Measurements from ENCODE around the gene PBX4. TPM values are rescaled to one million over a fixed set of nuclear protein-coding genes. Genes with fewer than 3 reads are reported as not detected.

The PBX4 gene
- total RNA-seq, 1 experiment from 2014 or later, result not detected

- Histone ChIP-seq H3K79me2 (ENCODE audit: low read length) (no peaks in the 10 kb centered on the region), H2AFZ (ENCODE audit: low read length) (no peak overlapping the region), H4K20me1 (ENCODE audit: insufficient read depth, low read depth, low read length) (no peaks in the 10 kb centered on the region; the same call in 1 of the 2 replicates), H3K36me3 (ENCODE audit: insufficient read depth, low read length) (peaks cover 8% of the 10 kb centered on the region; the same call in 1 of the 2 replicates), H3K27me3 (ENCODE audit: low read length) (no peaks in the 10 kb centered on the region), H3K9me2 (replicated peaks; ENCODE audit: insufficient read depth, low read length) (no peaks in the 10 kb centered on the region), H3K4me3 (ENCODE audit: low read length) (no peak overlapping the region), H3K9me3 (ENCODE audit: low read length) (no peaks in the 10 kb centered on the region), H3K4me1 (ENCODE audit: low read length) (peaks cover 1% of the 10 kb centered on the region), H3K4me2 (ENCODE audit: low read depth, low read length, poor library complexity, severe bottlenecking) (no peak overlapping the region), H3K9ac (ENCODE audit: low read length) (no peak overlapping the region), H3K27ac (ENCODE audit: low read length) (no peak overlapping the region)
- peak; percentile 88 for DNase-seq
Observed at GRCh38 chr19:19531951-19532805, 86.3 kb downstream of the PBX4 start.

- H3K9me3 ChIP-seq (ENCODE audit: low read length), result no peaks in the 10 kb centered on the region
- H3K9ac ChIP-seq (ENCODE audit: low read length), result no peak overlapping the region
- H4K20me1 ChIP-seq (ENCODE audit: insufficient read depth, low read depth, low read length), result peaks cover 2% of the 10 kb centered on the region; the same call in 1 of the 2 replicates
- H3K79me2 ChIP-seq (ENCODE audit: low read length), result peaks cover 6% of the 10 kb centered on the region
- no peak for DNase-seq
- no peaks in the 10 kb centered on the region for H3K27me3 ChIP-seq (ENCODE audit: low read length)
- H3K4me1 ChIP-seq (ENCODE audit: low read length), result peaks cover 14% of the 10 kb centered on the region
- H3K4me2 ChIP-seq (ENCODE audit: low read depth, low read length, poor library complexity, severe bottlenecking), result no peak overlapping the region
- H3K9me2 ChIP-seq (replicated peaks; ENCODE audit: insufficient read depth, low read length), result no peaks in the 10 kb centered on the region
- no peak overlapping the region for H3K4me3 ChIP-seq (ENCODE audit: low read length)
- H2AFZ ChIP-seq (ENCODE audit: low read length), result no peak overlapping the region
- peaks cover 13% of the 10 kb centered on the region; the same call in 1 of the 2 replicates for H3K36me3 ChIP-seq (ENCODE audit: insufficient read depth, low read length)
- no peak overlapping the region for H3K27ac ChIP-seq (ENCODE audit: low read length)
Observed at GRCh38 chr19:19530889-19531288, 87.6 kb downstream of the PBX4 start.

DNA sequence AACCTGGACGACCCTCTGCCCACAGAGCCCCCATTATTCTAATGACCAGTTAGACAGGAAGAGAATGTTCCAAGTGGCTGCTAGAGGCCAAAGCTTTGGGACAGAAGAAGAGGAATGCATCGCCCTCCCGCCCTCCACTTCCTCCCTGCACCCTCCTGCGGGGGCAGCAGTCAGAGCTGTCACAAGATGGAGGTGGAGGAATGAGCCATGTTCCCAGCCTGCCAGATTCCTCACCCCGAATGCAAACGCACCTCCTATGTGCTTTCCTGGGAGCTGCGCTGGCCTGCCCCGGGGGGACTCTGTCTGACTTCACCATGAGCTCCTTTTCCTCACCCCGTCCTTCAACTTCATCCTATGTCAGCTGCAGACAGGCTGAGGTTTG lies 88.1 kb downstream of the PBX4 start:
- Histone ChIP-seq H3K9me3 (ENCODE audit: low read length) (no peaks in the 10 kb centered on the region), H3K27me3 (ENCODE audit: low read length) (no peaks in the 10 kb centered on the region), H2AFZ (ENCODE audit: low read length) (no peak overlapping the region), H4K20me1 (ENCODE audit: insufficient read depth, low read depth, low read length) (peaks cover 7% of the 10 kb centered on the region; the same call in 1 of the 2 replicates), H3K4me2 (ENCODE audit: low read depth, low read length, poor library complexity, severe bottlenecking) (no peak overlapping the region), H3K9me2 (replicated peaks; ENCODE audit: insufficient read depth, low read length) (no peaks in the 10 kb centered on the region), H3K4me1 (ENCODE audit: low read length) (peaks cover 19% of the 10 kb centered on the region), H3K79me2 (ENCODE audit: low read length) (peaks cover 11% of the 10 kb centered on the region), H3K27ac (ENCODE audit: low read length) (no peak overlapping the region), H3K9ac (ENCODE audit: low read length) (no peak overlapping the region), H3K4me3 (ENCODE audit: low read length) (no peak overlapping the region), H3K36me3 (ENCODE audit: insufficient read depth, low read length) (peaks cover 14% of the 10 kb centered on the region; the same call in 1 of the 2 replicates)
- DNase-seq, result no peak

DNA sequence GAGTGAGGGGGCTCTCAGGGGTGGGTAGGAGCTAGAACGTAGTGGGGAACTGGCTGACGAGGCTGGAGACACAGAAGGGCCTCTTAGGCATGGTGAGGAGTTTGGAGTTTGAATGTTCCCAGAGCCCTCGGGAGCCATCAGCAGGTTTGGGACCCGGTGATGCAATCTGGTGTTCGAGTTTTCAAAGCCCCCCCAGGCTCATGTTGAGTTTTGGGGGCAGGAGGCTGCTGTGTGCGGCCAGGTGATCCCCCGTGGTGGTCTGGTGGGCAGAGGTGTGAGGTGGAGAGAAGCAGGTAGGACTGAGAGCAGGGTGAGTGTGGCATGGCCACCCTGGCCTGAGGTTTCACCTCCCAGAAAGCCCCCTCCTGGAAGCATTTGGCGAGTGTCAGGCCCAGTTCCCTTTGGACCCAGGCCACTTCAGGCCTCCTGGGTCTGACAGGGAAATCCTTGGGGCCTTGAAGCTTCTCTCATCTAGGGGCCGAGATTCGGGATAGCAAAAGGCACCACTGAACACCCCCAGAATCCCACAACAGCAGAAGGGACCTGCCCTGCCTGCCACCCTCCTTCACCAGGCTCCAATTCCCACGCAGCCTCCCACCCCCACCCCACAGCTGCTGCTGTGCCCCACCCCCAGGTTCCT lies 88.6 kb downstream of the PBX4 start:
- Histone ChIP-seq H3K4me1 (ENCODE audit: low read length) (peaks cover 24% of the 10 kb centered on the region), H2AFZ (ENCODE audit: low read length) (no peak overlapping the region), H3K4me2 (ENCODE audit: low read depth, low read length, poor library complexity, severe bottlenecking) (no peak overlapping the region), H3K36me3 (ENCODE audit: insufficient read depth, low read length) (peaks cover 14% of the 10 kb centered on the region; the same call in 1 of the 2 replicates), H3K9me3 (ENCODE audit: low read length) (no peaks in the 10 kb centered on the region), H3K9me2 (replicated peaks; ENCODE audit: insufficient read depth, low read length) (no peaks in the 10 kb centered on the region), H3K79me2 (ENCODE audit: low read length) (peaks cover 16% of the 10 kb centered on the region), H3K27me3 (ENCODE audit: low read length) (no peaks in the 10 kb centered on the region), H3K27ac (ENCODE audit: low read length) (no peak overlapping the region), H3K9ac (ENCODE audit: low read length) (no peak overlapping the region), H3K4me3 (ENCODE audit: low read length) (no peak overlapping the region), H4K20me1 (ENCODE audit: insufficient read depth, low read depth, low read length) (peaks cover 12% of the 10 kb centered on the region; the same call in 1 of the 2 replicates)
- DNase-seq, result no peak

GRCh38 chr19:19528721-19529490 lies 89.6 kb downstream of the PBX4 start, which contains the start of gene YJEFN3:
Gene YJEFN3, plus strand, starts transcription at chr19:19528911. Its CDS starts 22 bp downstream, at chr19:19528933.
- Histone ChIP-seq H3K27me3 (ENCODE audit: low read length) (no peaks in the 10 kb centered on the region), H3K9me2 (replicated peaks; ENCODE audit: insufficient read depth, low read length) (no peaks in the 10 kb centered on the region), H3K9me3 (ENCODE audit: low read length) (no peaks in the 10 kb centered on the region), H3K9ac (ENCODE audit: low read length) (no peak within 1 kb of the TSS), H3K27ac (ENCODE audit: low read length) (no peak within 1 kb of the TSS), H4K20me1 (ENCODE audit: insufficient read depth, low read depth, low read length) (peaks cover 16% of the 10 kb centered on the region; the same call in 1 of the 2 replicates), H3K4me3 (ENCODE audit: low read length) (no peak within 1 kb of the TSS), H3K4me1 (ENCODE audit: low read length) (peaks cover 34% of the 10 kb centered on the region), H3K36me3 (ENCODE audit: insufficient read depth, low read length) (peaks cover 11% of the 10 kb centered on the region; the same call in 1 of the 2 replicates), H3K4me2 (ENCODE audit: low read depth, low read length, poor library complexity, severe bottlenecking) (no peak within 1 kb of the TSS), H3K79me2 (ENCODE audit: low read length) (peaks cover 26% of the 10 kb centered on the region), H2AFZ (ENCODE audit: low read length) (no peak within 1 kb of the TSS)
- no peak for DNase-seq

- Histone ChIP-seq H3K9ac (ENCODE audit: low read length) (no peak overlapping the region), H3K9me3 (ENCODE audit: low read length) (no peaks in the 10 kb centered on the region), H3K79me2 (ENCODE audit: low read length) (peaks cover 36% of the 10 kb centered on the region), H3K4me3 (ENCODE audit: low read length) (no peak overlapping the region), H3K4me1 (ENCODE audit: low read length) (peaks cover 44% of the 10 kb centered on the region), H3K9me2 (replicated peaks; ENCODE audit: insufficient read depth, low read length) (no peaks in the 10 kb centered on the region), H2AFZ (ENCODE audit: low read length) (no peak overlapping the region), H4K20me1 (ENCODE audit: insufficient read depth, low read depth, low read length) (peaks cover 17% of the 10 kb centered on the region; the same call in 1 of the 2 replicates), H3K27me3 (ENCODE audit: low read length) (no peaks in the 10 kb centered on the region), H3K36me3 (ENCODE audit: insufficient read depth, low read length) (peaks cover 10% of the 10 kb centered on the region; the same call in 1 of the 2 replicates), H3K27ac (ENCODE audit: low read length) (no peak overlapping the region), H3K4me2 (ENCODE audit: low read depth, low read length, poor library complexity, severe bottlenecking) (no peak overlapping the region)
- DNase-seq, result no peak
Observed at GRCh38 chr19:19527674-19528625, 90.5 kb downstream of the PBX4 start.

DNA sequence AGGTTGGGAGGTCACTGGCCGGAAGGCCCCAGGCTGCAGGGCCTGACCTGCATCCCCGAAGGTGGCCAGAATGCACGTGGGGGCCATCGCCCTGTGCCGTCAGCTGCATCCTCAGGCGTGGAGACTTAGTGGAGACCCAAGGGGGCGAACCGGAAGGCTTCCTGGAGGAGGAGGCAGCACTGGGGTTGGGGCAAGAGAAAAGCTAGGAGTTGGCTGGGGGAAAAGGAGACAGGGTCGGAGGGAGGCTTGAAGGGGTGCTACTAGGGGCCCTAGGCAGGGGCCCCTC lies 91.2 kb downstream of the PBX4 start:
- Histone ChIP-seq H3K9me3 (ENCODE audit: low read length) (no peaks in the 10 kb centered on the region), H3K27me3 (ENCODE audit: low read length) (no peaks in the 10 kb centered on the region), H4K20me1 (ENCODE audit: insufficient read depth, low read depth, low read length) (peaks cover 20% of the 10 kb centered on the region; the same call in 1 of the 2 replicates), H3K4me2 (ENCODE audit: low read depth, low read length, poor library complexity, severe bottlenecking) (no peak overlapping the region), H3K4me1 (ENCODE audit: low read length) (peaks cover 48% of the 10 kb centered on the region), H3K27ac (ENCODE audit: low read length) (peak overlapping the region; percentile 87; the same call in 1 of the 2 replicates), H3K4me3 (ENCODE audit: low read length) (no peak overlapping the region), H2AFZ (ENCODE audit: low read length) (no peak overlapping the region), H3K9ac (ENCODE audit: low read length) (no peak overlapping the region), H3K9me2 (replicated peaks; ENCODE audit: insufficient read depth, low read length) (no peaks in the 10 kb centered on the region), H3K79me2 (ENCODE audit: low read length) (peaks cover 42% of the 10 kb centered on the region), H3K36me3 (ENCODE audit: insufficient read depth, low read length) (peaks cover 5% of the 10 kb centered on the region; the same call in 1 of the 2 replicates)
- no peak for DNase-seq
